ENCODE results near the gene CNTNAP1.

- TF ChIP-seq, protein P1, sequence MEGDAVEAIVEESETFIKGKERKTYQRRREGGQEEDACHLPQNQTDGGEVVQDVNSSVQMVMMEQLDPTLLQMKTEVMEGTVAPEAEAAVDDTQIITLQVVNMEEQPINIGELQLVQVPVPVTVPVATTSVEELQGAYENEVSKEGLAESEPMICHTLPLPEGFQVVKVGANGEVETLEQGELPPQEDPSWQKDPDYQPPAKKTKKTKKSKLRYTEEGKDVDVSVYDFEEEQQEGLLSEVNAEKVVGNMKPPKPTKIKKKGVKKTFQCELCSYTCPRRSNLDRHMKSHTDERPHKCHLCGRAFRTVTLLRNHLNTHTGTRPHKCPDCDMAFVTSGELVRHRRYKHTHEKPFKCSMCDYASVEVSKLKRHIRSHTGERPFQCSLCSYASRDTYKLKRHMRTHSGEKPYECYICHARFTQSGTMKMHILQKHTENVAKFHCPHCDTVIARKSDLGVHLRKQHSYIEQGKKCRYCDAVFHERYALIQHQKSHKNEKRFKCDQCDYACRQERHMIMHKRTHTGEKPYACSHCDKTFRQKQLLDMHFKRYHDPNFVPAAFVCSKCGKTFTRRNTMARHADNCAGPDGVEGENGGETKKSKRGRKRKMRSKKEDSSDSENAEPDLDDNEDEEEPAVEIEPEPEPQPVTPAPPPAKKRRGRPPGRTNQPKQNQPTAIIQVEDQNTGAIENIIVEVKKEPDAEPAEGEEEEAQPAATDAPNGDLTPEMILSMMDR (IDR thresholded peaks at IDR 0.05; ENCODE audit: low read depth, low read length), result no peak
- TF ChIP-seq, protein P2, sequence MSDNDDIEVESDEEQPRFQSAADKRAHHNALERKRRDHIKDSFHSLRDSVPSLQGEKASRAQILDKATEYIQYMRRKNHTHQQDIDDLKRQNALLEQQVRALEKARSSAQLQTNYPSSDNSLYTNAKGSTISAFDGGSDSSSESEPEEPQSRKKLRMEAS (IDR thresholded peaks at IDR 0.05; ENCODE audit: low read depth, low read length), result no peak
Measured at GRCh38 chr17:42675965-42676423, 6.3 kb upstream of the CNTNAP1 start.

Data from NB4 (cell line).